MCF 10A (cell line): Measurements from ENCODE around the gene CATSPERB. TPM values are rescaled to one million over a fixed set of nuclear protein-coding genes. Genes with fewer than 3 reads are reported as not detected.

Source experiments
- BruUV-seq: library from RNA; stranded (reverse); fragments of 400-500 nt; replicated peaks from 2 replicates; lab custom pipeline; 2021; lab: Mats Ljungman, UMichigan
- CTCF ChIA-PET: fragments of 300-600 bp; sonication (Branson Sonifier 250); formaldehyde crosslinking; extraction: SDS; loops from one replicate; lab custom pipeline; 2021; ENCODE audit warnings: antibody characterized with exemption, inconsistent platforms; lab: Yijun Ruan, JAX
- POLR2A ChIA-PET: fragments of 300-600, 350-650 bp; sonication (Branson Sonifier 250); formaldehyde crosslinking; extraction: SDS; loops from one replicate; lab custom pipeline; 2020; ENCODE audit warnings: antibody characterized with exemption, inconsistent platforms; lab: Yijun Ruan, JAX
- DNase-seq: peaks from one replicate; pipeline ENCODE4 v3.0.0-alpha.2; 2018; ENCODE audit not compliant: unreplicated experiment
- H3K27ac Mint-ChIP-seq: one replicate; pipeline ENCODE4 v1.8.0; 2022; ENCODE audit warnings: mild to moderate bottlenecking, low read depth, mixed read lengths; ENCODE audit not compliant: unreplicated experiment
- H3K27me3 Mint-ChIP-seq: one replicate; pipeline ENCODE4 v1.8.0; 2022; ENCODE audit warnings: mixed read lengths; ENCODE audit not compliant: insufficient read depth, unreplicated experiment
- H3K36me3 Mint-ChIP-seq: one replicate; pipeline ENCODE4 v1.8.0; 2022; ENCODE audit warnings: mild to moderate bottlenecking, moderate library complexity, mixed read lengths; ENCODE audit not compliant: insufficient read depth, unreplicated experiment
- H3K4me1 Mint-ChIP-seq: one replicate; pipeline ENCODE4 v1.8.0; 2022; ENCODE audit warnings: mixed read lengths; ENCODE audit not compliant: insufficient read depth, unreplicated experiment
- H3K4me3 Mint-ChIP-seq: one replicate; pipeline ENCODE4 v1.8.0; 2022; ENCODE audit warnings: mild to moderate bottlenecking, moderate library complexity, mixed read lengths; ENCODE audit not compliant: unreplicated experiment
- H3K9me3 Mint-ChIP-seq: one replicate; pipeline ENCODE4 v1.8.0; 2022; ENCODE audit warnings: mixed read lengths; ENCODE audit not compliant: unreplicated experiment
- CTCF ChIP-seq: fragments of 200-600 bp; IDR thresholded peaks from one replicate; pipeline ENCODE4 v1.8.0; 2022; ENCODE audit warnings: antibody characterized with exemption, mild to moderate bottlenecking; ENCODE audit not compliant: unreplicated experiment
- intact Hi-C: fragments of 100-400 bp; cut with micrococcal nuclease; formaldehyde crosslinking; loops from 2 replicates; pipeline ENCODE4 v1.14.1; 2022
- total RNA-seq: library from RNA; stranded (reverse); gene quantifications from 2 replicates; pipeline ENCODE4 v1.2.3, GENCODE V29; 2022

CATSPERB gene
- total RNA-seq, 1 experiment from 2014 or later = 1.1 TPM

- DNase-seq = no peak
- Mint-ChIP-seq H3K27ac (no peak overlapping the region), H3K4me1 (peaks cover 15% of the 10 kb centered on the region), H3K36me3 (no peaks in the 10 kb centered on the region), H3K27me3 (no peaks in the 10 kb centered on the region), H3K9me3 (no peaks in the 10 kb centered on the region), H3K4me3 (no peak overlapping the region)
- ChIA-PET POLR2A (no interaction called here), CTCF (no interaction called here)
- intact Hi-C loops = no loop called here
- TF ChIP-seq CTCF = no peak
- no TSS peak for BruUV-seq
These were observed 2.1 kb downstream of the CATSPERB start for GRCh38 chr14:91729756-91730155.

GRCh38 chr14:91728616-91729183, 3.2 kb downstream of the CATSPERB start:
- no TSS peak for BruUV-seq
- H3K9me3 Mint-ChIP-seq = no peaks in the 10 kb centered on the region
- TF ChIP-seq CTCF = no peak
- peaks cover 15% of the 10 kb centered on the region for H3K4me1 Mint-ChIP-seq
- intact Hi-C loops = no loop called here
- ChIA-PET CTCF (no interaction called here), POLR2A (no interaction called here)
- no peak for DNase-seq
- H3K27ac Mint-ChIP-seq = no peak overlapping the region
- no peaks in the 10 kb centered on the region for H3K36me3 Mint-ChIP-seq
- no peaks in the 10 kb centered on the region for H3K27me3 Mint-ChIP-seq
- H3K4me3 Mint-ChIP-seq = no peak overlapping the region

- BruUV-seq = no TSS peak
- DNase-seq = peak; percentile 6
- Mint-ChIP-seq H3K36me3 (no peaks in the 10 kb centered on the region), H3K4me3 (no peak overlapping the region), H3K9me3 (no peaks in the 10 kb centered on the region), H3K27me3 (no peaks in the 10 kb centered on the region), H3K4me1 (peaks cover 10% of the 10 kb centered on the region), H3K27ac (no peak overlapping the region)
- intact Hi-C loops = no loop called here
- no peak for TF ChIP-seq CTCF
- ChIA-PET CTCF (interaction anchor here (0.7 kb wide), 1 partner anchor 270 kb away, joined by 4 read pairs; no protein-coding TSS in a partner anchor), POLR2A (no interaction called here)
These were observed 4.8 kb downstream of the CATSPERB start for GRCh38 chr14:91727121-91727520.

- Mint-ChIP-seq H3K4me1 (peaks cover 10% of the 10 kb centered on the region), H3K36me3 (no peaks in the 10 kb centered on the region), H3K9me3 (no peaks in the 10 kb centered on the region), H3K4me3 (no peak overlapping the region), H3K27ac (no peak overlapping the region), H3K27me3 (no peaks in the 10 kb centered on the region)
- no peak for TF ChIP-seq CTCF
- POLR2A ChIA-PET = interaction anchor here (1.7 kb wide), 1 partner anchor 12 kb away, joined by 4 read pairs; no protein-coding TSS in a partner anchor
- DNase-seq = no peak
- intact Hi-C loops = no loop called here
- no TSS peak for BruUV-seq
- CTCF ChIA-PET = no interaction called here
These were observed 8.4 kb downstream of the CATSPERB start for GRCh38 chr14:91723501-91723900.
